ENCODE results near the gene UBASH3B.

UBASH3B gene

GRCh38 chr11:122737951-122738693 is 82.6 kb downstream of the UBASH3B start:
- DNase-seq = no peak

DNA sequence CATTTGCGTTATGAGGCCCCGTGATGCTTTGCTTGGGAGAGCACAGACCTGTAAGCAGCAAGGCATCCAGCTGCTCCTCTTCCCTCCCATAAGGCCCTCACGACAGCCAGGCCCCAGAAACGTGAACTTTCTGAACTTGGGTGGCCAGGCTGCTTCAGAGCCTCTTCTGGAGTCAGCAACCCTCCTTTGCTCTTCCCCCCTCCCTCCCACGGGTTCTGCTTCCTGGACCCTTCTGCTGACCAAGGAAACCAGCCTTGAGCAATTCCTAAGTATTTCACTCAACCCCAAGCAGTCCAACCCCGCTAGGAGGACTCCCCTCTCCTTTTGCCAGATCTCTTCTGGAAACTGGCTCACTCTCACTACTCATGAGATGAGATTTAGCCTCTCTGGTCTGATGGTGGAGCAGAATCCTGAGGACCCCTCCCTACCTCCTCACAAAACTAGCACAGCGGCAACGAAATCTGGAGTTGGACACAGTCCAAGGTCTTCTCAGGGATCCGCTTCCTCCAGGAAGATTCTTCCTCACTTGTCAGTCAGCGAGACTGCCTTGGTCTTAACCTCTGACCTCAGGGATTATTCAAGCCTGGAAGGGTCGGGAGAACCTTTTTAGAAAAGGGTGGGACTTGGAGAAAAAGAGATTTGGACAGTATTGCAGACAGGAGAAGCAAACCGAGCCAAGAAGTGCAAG is 86.2 kb downstream of the UBASH3B start:
- DNase-seq = no peak

GRCh38 chr11:122742301-122743018 is 86.9 kb downstream of the UBASH3B start:
- no peak for DNase-seq

DNA sequence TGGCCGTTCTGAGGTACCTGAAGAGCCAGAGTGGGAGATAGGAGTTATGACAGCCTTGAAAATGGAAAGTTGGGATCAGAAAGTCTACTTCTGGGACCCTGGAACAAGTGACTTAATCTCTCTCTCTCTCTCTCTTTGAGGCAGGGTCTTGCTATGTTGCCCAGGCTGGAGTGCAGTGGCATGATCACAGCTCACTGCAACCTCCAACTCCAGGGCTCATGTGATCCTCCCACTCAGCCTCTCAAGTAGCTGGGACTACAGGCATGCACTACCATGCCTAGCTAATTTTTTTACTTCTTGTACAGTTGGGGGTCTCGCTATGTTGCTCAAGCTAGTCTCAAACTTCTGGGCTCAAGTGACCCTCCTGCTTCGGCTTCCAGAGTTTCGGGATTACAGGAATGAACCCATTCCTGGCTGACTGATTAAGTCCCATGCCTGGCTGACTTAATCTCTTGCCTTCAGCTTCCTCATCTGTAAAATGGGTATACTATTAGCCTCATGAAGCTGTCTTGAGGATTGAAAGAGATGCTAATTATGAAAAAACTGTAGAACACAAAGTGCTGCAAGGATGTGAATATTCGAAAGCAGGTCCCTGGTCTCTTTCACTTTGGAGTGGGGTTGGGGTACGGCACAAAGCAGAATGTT is 87.7 kb downstream of the UBASH3B start:
- DNase-seq = no peak

GRCh38 chr11:122743949-122744348 is 88.4 kb downstream of the UBASH3B start:
- DNase-seq = no peak

DNA sequence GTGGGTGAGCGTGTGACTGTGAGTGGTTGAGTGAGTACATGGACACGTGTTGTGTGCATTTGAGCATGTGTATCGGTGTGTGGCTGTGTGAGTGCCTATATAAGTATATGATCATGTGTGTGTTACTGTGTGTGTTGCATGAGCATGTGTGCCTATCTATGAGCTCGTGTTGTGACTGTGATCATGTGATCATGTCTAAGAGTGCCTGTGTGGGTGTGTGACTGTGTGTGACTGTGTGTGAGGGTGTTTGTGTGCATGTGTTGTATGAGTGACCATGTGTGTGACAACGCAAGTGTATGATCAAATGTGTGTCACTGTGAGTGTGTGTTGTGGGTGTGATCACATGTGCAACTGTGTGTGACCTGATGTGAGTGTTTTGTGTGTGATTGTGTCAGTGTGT is 88.8 kb downstream of the UBASH3B start:
- DNase-seq = no peak

GRCh38 chr11:122745111-122745510 is 89.6 kb downstream of the UBASH3B start:
- no peak for DNase-seq

DNA sequence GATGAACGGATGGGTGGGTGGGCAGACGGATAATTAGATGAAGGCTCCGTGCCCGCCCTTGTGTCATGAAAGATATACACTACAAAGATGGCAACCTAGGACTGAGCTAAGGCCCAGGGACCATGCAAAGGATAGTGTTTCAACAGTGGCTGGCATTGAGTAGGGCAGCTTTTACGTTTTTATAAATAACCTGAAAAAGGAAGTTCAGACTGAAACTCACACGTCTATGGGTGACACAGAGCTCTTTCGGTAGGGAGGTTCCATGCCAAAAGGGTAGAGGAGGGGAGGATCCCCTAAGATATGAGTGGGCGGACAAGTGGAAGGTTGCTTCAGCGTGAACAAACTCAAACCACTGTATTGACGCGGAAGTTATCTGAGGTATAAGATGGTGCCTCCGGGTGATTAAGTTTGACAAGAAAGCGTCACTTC is 90.5 kb downstream of the UBASH3B start:
- no peak for DNase-seq

DNA sequence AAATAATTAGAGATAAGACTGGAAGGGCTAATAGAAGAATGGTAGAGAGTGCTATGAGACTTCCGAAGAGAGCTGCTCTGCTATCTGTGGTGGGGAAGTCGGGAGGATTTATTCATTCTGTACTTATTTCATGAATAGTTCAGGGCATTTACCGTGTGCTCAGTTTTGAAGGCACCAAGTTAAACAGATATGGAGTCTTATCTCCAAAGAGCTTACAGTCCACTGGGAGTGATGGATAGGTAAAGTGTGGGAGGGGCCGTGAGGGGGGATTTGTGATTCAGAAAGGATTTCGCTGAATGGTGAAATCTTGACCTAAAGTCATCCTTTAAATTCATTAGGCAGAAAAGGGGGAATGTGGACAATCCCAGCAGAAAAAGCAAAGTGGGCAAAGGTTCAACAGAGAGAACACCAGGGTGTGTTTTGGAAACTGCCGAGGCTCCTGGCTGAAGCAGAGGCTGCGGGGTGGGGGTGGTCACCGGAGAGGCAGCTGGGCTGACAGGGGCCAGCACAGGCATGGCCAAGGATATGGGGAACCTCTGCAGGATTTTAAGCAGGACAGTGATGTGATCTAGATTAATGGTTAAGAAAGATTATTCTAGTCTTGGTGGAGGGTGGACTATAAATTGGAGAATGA is 91.2 kb downstream of the UBASH3B start:
- DNase-seq = no peak

DNA sequence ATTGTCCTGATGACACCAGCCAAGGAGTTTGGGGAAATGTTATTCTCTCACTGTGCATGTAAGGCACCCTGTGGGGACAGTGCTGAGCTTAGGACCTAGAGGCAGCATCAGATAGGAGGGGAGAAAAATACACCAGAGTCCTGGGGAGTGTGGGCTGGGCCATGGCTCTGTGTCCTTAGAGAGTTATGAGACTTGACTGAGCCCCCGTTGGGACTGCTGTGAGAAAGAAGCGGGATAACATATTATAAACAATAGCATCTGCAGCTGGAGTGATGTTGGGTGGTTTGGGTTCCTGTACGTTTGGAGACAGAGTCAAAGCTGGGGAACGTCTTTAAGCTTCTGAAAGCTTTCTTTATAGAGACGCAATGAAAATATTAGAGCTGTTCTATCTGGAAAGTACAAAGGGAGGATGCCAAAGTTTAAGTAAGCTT is 91.8 kb downstream of the UBASH3B start:
- no peak for DNase-seq

GRCh38 chr11:122749005-122749687 is 93.6 kb downstream of the UBASH3B start:
- no peak for DNase-seq

GRCh38 chr11:122750049-122750448 is 94.5 kb downstream of the UBASH3B start:
- DNase-seq = no peak

DNA sequence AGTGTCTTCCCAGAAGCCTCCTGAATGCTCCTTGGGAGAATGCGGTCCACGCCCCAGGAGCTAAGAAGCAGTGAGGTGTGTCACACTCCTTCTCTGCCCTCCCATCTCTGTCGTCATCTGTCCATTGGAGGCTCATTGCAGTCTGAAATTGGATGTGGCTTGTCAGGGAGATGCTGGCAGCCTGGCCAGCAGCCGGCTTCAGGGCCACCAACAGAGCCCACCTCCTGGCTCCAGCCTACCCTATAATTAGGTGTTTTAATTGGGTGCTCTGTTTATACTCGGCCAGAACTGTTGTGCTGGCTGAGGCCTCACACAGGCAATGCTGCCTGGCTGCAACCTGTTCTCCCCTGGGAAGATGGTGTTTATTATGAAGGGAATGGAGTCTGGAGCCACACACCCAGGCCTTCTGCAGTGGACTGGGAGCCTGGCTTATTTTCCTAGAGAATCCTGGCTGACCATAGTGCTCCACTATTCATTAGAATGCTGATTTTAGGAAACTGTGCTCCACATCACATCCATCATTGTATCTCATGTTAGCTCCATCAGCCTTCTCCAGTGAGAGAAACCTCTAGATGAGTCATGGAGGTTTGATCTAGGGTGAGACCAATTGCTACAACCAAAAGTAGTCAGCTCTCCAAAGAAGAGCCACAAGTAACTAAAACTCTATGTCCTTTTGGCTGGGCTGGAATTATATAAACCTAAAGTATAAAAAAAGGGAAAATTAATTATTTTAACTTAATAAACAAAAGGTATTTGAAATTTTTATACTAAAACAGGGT is 96.0 kb downstream of the UBASH3B start:
- no peak for DNase-seq

DNA sequence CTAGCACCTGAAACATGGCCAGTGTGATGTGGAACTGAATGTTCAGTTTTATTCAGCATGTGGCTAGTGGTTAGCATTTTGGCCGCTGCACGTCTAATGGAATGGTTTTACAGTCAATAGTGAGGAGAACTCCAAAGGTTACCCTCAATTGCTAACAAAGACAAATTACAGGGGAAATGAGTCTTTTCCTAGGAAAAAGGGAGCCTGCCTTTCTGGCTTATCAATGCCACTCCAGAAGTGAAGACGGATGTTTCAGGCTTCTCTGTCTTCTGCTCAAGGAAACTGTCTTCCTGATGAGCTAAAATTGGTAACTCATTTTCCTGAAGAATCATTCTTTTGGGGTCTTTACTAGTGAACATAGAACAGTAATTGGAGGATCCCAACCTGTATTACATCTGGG is 98.5 kb downstream of the UBASH3B start:
- DNase-seq = no peak

DNA sequence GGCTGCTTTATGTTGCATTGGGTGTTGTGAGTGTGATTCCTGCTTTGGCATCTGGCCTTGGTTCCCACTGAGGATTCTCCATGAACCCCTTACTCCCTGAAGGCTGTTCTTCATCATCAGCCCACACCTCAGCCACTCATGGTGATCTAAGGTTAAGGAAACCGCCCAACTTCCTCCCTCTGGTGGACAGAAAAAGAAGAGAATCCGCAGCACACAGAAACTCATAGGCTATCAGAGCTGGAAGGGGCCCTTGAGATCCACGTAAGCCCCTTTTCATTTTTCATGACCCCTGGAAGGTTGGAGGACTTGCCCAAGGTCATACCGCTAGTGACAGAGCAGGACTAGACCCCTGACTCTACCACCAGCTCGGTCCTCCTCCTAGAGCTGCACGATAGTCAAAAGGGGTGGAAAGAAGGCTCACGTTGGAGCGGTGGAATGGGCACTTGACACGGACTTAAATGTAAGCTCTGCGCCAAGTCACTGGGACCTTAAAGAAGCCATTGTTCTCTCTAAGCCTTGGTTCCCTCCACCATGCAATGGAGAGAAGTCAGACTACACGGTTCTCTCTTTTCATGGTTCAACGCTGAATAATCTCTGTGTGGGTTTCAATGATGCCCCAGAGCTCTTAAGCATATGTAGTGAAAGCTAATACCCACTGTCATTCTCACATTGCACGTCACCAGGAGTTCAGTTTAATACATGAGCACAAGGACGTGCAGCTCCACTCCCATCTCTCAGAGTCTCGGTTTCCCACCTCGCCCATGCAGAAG is 99.2 kb downstream of the UBASH3B start:
- DNase-seq = no peak

DNA sequence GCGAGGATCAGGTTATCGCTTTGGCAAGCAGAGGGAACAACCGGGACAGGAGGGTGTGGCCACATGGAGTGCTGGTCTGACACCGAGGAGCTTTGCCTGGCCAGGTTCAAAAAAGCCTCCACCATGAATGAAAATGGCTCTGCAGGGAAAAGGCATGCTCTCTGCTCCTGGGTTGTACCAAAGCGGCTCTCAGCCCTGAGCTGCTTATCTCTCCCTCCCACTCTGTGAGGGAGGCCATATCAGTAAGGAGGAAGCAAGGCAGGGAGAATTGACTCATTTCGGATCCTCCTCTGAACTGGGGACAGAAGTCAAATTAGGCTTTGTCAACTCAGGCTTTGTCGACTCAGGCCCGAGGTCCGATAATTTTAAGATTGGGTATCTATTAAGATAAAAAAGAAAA is 99.9 kb downstream of the UBASH3B start:
- DNase-seq = no peak

GRCh38 chr11:122755941-122756340 is 100.4 kb downstream of the UBASH3B start:
- no peak for DNase-seq

DNA sequence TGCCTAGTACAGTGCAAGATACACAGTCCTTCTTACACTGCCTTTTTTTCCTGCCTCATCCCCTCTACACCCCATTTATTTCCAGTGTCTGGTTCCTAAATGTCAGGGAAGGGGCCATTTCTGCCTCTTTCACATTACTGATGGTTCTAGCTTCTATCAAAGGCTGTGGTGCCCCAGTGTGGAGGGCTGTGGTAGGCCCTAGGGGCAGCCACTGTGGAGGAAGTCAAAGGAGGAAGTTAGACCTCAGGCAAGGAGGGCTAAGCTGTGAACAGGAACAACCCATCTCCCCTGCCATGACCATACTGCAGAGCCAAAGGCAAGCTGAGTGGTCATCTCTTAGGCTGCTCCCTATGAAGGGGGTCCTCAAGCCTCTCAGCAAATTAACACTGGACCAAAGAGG is 100.9 kb downstream of the UBASH3B start:
- no peak for DNase-seq

- DNase-seq = no peak
Measured at GRCh38 chr11:122757201-122757600, 101.7 kb downstream of the UBASH3B start.

- DNase-seq = no peak
Measured at GRCh38 chr11:122758339-122758738, 102.8 kb downstream of the UBASH3B start.

DNA sequence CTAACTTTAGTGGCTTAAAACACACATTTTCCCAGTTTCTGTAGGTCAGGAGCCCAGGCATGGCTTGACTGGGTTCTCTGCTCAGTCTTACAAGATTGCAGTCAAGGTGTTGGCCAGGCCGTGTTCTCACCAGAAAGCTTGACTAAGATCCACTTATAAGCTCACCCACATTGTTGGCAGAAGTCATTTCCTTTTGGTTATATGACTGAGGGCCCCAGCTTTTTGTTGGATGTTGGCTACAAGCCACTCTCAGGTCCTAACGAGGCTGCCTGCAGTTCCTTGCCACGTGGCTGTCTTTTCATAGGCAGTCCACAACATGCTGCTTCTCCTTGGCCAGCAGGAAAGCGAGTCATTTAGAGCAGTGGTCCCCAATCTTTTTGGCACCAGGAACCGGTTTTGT is 103.5 kb downstream of the UBASH3B start:
- DNase-seq = no peak

All from SW 1271 (cell line).